Retinal pigment epithelial cell (primary cell): ENCODE measurements around the gene MTX3.

Source experiments
- DNase-seq: peaks from one replicate; pipeline ENCODE4 v3.0.0-alpha.2; 2010; ENCODE audit warnings: low read depth
- H3K4me3 ChIP-seq: 2 replicates; pipeline ENCODE4 v1.5.1; 2011; ENCODE audit warnings: mild to moderate bottlenecking, low read length, control low read depth, moderate library complexity
- TF ChIP-seq, protein P1 (sequence below): conservative IDR thresholded peaks from 2 replicates; pipeline ENCODE4 v1.5.1; 2011; ENCODE audit warnings: low read depth, low read length, control low read depth, inconsistent platforms

MTX3 gene, protein sequence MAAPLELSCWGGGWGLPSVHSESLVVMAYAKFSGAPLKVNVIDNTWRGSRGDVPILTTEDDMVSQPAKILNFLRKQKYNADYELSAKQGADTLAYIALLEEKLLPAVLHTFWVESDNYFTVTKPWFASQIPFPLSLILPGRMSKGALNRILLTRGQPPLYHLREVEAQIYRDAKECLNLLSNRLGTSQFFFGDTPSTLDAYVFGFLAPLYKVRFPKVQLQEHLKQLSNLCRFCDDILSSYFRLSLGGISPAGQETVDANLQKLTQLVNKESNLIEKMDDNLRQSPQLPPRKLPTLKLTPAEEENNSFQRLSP

DNA sequence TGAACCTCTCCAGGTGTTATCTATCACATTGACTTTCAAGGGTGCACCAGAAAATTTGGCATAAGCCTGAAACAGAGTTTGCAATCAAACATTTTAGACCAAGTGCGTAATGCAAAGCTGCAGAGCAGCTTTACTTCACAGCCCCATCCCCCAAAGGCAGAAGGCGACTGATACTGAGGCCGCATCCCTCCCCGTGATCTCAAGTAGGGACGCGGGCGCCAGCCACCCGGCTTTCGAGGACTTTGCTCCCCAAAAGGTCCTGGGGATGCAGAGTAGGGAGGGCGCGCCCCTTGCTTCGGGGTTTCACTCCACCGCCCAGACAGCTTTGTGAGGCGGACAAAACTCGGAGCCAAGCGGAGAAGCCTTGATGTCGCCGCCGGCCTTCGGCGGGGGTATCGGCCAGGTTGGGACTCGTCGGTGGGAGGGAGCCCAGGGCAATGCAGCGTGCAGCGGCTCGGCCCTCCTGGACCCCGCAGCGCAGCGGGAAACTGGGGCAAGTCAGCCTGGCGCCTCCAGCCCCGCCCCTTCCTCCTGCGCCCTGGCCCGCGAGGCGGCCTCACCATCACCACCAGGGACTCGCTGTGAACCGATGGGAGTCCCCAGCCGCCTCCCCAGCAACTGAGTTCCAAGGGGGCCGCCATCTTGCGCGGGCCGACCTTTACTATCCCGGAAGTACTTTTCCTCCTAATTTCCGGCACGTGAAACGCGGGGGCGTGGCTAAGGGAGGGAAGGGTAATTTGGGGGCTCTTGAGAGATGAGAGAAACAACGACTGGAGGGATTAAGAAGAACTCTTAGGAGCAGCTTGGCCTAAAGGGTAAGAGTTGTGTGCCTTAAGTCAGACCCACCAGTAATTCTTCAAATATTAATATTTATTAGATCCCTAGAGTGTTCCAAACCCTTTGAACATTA, at the start of gene MTX3:
MTX3 (minus strand) TSS at position 665 of the 910 bp plus-strand sequence; CDS start at position 641, 24 bp downstream.
- DNase-seq, result peak; percentile 28
- TF ChIP-seq, protein P1, sequence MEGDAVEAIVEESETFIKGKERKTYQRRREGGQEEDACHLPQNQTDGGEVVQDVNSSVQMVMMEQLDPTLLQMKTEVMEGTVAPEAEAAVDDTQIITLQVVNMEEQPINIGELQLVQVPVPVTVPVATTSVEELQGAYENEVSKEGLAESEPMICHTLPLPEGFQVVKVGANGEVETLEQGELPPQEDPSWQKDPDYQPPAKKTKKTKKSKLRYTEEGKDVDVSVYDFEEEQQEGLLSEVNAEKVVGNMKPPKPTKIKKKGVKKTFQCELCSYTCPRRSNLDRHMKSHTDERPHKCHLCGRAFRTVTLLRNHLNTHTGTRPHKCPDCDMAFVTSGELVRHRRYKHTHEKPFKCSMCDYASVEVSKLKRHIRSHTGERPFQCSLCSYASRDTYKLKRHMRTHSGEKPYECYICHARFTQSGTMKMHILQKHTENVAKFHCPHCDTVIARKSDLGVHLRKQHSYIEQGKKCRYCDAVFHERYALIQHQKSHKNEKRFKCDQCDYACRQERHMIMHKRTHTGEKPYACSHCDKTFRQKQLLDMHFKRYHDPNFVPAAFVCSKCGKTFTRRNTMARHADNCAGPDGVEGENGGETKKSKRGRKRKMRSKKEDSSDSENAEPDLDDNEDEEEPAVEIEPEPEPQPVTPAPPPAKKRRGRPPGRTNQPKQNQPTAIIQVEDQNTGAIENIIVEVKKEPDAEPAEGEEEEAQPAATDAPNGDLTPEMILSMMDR, result no peak
- H3K4me3 ChIP-seq, result peak within 1 kb of the TSS; percentile 90

DNA sequence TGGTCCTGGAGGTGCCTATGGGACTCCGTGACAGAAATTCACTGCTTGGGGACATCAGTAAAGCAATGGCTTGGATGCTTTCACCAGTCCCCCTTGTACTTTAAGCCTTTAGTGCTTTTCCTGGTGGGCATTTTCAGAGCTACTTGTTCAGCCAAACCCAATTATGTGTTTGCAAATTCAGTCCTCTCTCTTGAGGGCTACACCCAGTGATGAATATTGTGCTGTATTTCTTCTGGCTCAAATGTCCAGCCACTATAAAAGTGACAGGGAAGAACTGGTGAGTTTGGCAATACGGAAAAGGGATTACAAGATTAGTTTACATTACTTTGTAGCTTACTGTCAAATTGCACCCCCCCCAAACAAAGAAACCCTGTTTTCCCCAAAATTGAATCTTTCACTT, 48.6 kb upstream of the MTX3 start:
- no peak overlapping the region for H3K4me3 ChIP-seq
- DNase-seq, result no peak
- TF ChIP-seq, protein P1, result no peak

DNA sequence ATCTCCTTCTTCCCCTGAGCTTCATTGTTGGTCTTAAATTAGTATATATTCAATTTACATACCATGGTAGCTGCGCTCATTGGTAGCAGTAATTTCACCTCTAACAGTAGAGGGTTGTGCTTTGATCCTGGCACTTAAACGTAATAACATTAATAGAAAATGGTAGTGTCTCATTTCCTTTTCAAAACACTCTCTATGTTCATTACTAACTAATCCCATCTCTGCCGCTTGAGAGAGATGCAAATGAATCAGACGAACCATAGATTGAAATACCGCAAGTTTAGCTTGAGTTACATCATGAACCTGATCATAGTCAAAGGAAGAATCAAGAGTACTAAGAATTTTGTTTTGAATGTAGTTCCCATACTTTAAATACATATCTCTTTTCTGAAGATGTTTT, 46.3 kb upstream of the MTX3 start:
- TF ChIP-seq, protein P1, result no peak
- H3K4me3 ChIP-seq, result no peak overlapping the region
- DNase-seq, result no peak

DNA sequence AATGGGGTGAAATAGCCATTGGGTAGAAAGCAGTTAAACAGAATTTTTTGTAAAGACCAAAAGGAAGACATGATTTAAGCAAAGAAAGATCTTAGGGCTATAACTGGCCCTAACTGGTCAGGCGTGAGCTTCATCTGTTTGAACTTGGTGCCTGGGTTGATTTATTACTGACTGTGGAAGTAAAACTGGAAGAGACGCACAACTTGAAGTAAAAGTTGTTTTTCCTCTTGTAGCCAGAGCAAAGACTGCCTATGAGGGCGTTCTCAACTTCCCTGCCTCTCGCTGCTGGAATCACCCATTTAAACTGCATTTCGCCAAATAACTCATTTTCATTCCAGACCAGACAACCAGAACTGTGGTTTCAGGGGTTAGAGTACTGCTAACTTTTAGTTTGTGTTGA, 45.6 kb upstream of the MTX3 start:
- TF ChIP-seq, protein P1, result no peak
- DNase-seq, result no peak
- no peak overlapping the region for H3K4me3 ChIP-seq

DNA sequence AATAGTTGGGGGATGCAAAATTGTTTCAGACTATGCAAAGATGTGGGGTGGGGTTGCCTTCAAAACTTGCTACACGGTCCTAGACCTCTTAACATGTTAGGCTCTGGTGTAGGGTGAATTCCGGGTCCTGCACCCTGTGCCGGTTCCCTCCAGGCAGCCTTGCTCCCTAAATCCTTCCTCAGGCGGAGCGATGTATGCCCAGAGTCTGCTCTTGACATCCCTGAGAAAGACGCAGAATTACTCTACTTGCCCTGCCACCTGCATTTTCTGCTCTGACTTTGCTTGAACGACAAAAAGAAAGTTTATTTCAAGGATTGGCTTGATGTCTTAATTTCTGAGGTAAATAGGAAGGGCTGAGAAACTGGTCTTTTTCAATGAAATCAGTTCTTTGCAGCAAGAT, 44.8 kb upstream of the MTX3 start:
- H3K4me3 ChIP-seq, result no peak overlapping the region
- no peak for DNase-seq
- TF ChIP-seq, protein P1, result no peak

DNA sequence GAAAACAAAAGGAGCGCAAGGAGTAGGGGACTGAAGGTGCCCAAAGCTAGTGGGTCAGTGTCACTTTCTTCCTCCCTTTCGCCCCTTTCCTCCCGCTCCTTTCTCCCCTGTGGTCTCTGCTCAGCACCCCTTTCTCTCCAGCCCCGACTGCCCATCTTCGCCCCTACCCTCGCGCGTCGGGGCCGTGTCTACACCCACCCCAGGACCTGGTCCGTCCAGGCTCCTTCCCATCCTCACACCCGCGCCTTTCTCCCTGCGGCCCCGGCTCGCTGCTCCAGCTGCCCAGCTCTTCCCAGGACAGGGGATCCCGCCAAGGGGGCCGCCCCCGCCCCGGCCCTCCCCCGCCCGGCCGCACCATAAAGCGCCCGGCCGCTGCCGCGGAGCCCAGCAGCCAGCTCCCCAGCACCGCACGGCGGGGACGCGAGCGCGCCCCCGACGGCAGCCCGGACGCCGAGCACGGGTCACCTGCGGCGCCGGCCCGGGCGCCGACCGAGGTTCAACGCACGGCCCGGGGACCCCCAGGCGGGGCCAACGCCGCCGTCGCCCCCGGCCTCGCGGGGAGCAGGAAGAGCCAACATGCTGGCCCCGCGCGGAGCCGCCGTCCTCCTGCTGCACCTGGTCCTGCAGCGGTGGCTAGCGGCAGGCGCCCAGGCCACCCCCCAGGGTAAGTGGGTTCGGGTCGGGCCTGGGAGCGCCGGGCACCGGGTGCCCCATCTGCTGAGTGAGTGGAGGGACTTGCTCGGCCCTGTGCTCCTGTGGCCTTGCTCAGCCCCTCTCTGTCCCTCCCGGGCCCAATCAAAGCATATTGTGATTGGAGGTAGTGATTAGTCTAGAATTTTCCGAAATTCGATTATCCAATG, 44.1 kb upstream of the MTX3 start, which contains the start of gene THBS4:
THBS4 (plus strand) TSS at position 387 of the 860 bp plus-strand sequence; CDS start at position 577, 190 bp downstream.
- H3K4me3 ChIP-seq, result peak within 1 kb of the TSS; percentile 23
- no peak for DNase-seq
- TF ChIP-seq, protein P1, result no peak
